IPS-20b (cell line): Measurements from ENCODE around the gene TLCD3A.

ENCODE experiments used
- H3K27ac ChIP-seq: one replicate; pipeline ENCODE4 v1.5.1; 2013; ENCODE audit warnings: low read length
- H3K27me3 ChIP-seq: 2 replicates; pipeline ENCODE4 v1.6.1; 2013; ENCODE audit warnings: mild to moderate bottlenecking, low read length, inconsistent platforms; ENCODE audit not compliant: insufficient read depth
- H3K36me3 ChIP-seq: 2 replicates; pipeline ENCODE4 v1.6.1; 2013; ENCODE audit warnings: low read depth, mild to moderate bottlenecking, inconsistent platforms, low read length, moderate library complexity; ENCODE audit not compliant: insufficient read depth
- H3K4me1 ChIP-seq: 2 replicates; pipeline ENCODE4 v1.6.1; 2013; ENCODE audit warnings: mild to moderate bottlenecking, control low read depth, inconsistent platforms, low read length, moderate library complexity; ENCODE audit not compliant: insufficient read depth
- H3K4me3 ChIP-seq: 2 replicates; pipeline ENCODE4 v1.5.1; 2013; ENCODE audit warnings: mild to moderate bottlenecking, low read length, inconsistent platforms
- H3K9ac ChIP-seq: 2 replicates; pipeline ENCODE4 v1.6.1; 2013; ENCODE audit warnings: low read depth, mild to moderate bottlenecking, inconsistent platforms, low read length, moderate library complexity
- H3K9me3 ChIP-seq: 2 replicates; pipeline ENCODE4 v1.6.1; 2013; ENCODE audit warnings: mild to moderate bottlenecking, low read depth, low read length, inconsistent platforms; ENCODE audit not compliant: insufficient read depth

TLCD3A gene

DNA sequence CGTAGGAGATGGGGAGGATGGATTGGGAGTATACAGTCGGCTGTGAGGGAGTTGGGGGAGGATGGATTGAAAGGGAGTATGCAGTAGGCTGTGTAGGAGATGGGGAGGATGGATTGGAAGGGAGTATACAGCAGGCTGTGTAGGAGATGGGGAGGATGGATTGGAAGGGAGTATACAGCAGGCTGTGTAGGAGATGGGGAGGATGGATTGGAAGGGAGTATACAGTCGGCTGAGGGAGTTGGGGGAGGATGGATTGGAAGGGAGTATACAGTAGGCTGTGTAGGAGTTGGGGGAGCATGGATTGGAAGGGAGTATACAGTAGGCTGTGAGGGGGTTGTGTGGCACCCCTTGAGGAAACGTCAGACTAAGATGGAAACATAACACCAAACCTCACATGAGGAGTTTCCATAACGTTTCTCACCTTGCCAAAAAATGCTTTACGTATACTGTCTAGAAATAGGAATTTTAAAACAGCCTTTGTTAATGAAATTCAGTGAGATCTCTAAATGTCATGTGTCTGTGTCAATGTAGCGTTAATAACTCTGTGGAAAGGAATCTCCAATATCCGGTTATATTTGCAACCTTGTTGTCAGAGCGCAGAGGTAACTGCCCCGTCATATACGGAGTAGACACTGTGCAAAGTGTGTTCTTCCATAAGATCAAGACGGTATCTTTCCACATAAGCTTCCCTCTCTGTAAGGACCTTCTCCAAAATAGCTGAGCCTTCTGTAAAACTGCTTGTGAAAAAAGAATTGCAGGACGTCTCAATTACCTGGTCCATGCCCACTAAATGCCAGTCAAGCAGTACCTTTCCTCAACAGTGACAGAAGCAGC, 11.5 kb upstream of the TLCD3A start:
- Histone ChIP-seq H3K27ac (no peak overlapping the region), H3K36me3 (no peaks in the 10 kb centered on the region), H3K27me3 (no peaks in the 10 kb centered on the region), H3K4me1 (peaks cover 3% of the 10 kb centered on the region; the same call in 1 of the 2 replicates), H3K4me3 (no peak overlapping the region), H3K9me3 (no peaks in the 10 kb centered on the region), H3K9ac (no peak overlapping the region)

DNA sequence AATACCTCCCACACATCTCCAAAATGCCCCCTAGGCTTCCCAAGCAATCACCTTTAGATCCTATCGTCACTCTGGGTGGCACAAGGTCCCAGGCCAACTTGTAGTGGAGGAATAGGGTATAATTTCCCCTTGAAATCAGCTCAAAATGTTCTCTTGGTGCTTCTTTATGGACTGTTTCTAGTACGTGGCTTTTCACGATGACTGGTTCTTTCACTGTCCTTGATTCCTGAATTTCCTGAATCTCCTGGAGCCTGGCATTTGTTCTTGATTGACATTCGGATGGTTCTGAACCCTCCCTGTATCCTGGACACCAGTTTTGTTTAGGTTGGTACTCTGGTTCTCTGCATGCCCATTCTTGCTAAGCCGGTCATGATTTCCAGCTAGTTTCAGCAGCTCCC, 10.9 kb upstream of the TLCD3A start:
- Histone ChIP-seq H3K27ac (no peak overlapping the region), H3K9ac (no peak overlapping the region), H3K36me3 (no peaks in the 10 kb centered on the region)

DNA sequence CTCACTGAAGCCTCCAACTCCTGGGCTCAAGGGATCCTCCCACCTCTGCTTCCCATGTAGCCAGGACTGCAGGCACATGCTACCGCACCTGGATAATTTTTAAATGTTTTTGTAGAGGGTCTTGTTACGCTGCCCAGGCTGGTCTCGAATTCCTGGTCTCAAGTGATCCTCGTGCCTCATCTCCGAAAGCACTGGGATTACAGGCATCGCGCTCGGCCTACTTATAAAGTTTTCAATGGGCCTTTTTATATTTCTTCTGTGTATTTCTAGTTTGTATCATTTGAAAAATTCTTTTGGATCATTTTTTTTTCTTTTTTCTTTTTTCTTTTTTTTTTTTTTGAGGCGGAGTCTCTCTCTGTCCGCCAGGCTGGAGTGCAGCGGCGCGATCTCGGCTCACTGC, 7.3 kb upstream of the TLCD3A start:
- H3K36me3 ChIP-seq: no peaks in the 10 kb centered on the region
- H3K9me3 ChIP-seq: no peaks in the 10 kb centered on the region
- H3K4me1 ChIP-seq: peaks cover 3% of the 10 kb centered on the region; the same call in 1 of the 2 replicates
- H3K27ac ChIP-seq: no peak overlapping the region
- no peak overlapping the region for H3K4me3 ChIP-seq
- no peaks in the 10 kb centered on the region for H3K27me3 ChIP-seq
- no peak overlapping the region for H3K9ac ChIP-seq

More for the DNA sequence above, 10.9 kb upstream of the TLCD3A start:
- Histone ChIP-seq H3K27me3 (no peaks in the 10 kb centered on the region), H3K4me3 (no peak overlapping the region), H3K4me1 (peaks cover 3% of the 10 kb centered on the region; the same call in 1 of the 2 replicates), H3K9me3 (no peaks in the 10 kb centered on the region)

DNA sequence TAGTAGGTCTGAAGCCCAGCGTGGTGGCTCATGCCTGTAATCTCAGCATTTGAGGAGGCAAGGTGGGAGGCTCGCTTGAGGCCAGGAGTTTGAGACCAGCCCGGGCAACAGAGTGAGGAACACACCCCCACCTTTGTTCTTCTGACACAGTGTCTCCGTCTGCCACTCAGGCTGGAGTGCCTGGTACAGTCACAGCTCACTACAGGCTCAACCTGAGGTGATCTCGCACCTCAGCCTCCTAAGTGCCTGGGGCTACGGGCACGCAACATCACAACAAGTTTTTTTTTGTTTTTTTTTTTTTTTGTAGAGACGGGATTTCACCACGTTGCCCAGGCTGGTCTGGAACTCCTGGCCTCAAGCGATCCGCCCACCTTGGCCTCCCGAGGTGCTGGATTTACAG, 6.7 kb upstream of the TLCD3A start:
- Histone ChIP-seq H3K4me1 (peaks cover 3% of the 10 kb centered on the region; the same call in 1 of the 2 replicates), H3K9ac (peak overlapping the region; percentile 29; the same call in 1 of the 2 replicates), H3K4me3 (peak overlapping the region; percentile 41; the same call in 1 of the 2 replicates), H3K27ac (no peak overlapping the region), H3K27me3 (peaks cover 3% of the 10 kb centered on the region), H3K36me3 (no peaks in the 10 kb centered on the region), H3K9me3 (no peaks in the 10 kb centered on the region)

DNA sequence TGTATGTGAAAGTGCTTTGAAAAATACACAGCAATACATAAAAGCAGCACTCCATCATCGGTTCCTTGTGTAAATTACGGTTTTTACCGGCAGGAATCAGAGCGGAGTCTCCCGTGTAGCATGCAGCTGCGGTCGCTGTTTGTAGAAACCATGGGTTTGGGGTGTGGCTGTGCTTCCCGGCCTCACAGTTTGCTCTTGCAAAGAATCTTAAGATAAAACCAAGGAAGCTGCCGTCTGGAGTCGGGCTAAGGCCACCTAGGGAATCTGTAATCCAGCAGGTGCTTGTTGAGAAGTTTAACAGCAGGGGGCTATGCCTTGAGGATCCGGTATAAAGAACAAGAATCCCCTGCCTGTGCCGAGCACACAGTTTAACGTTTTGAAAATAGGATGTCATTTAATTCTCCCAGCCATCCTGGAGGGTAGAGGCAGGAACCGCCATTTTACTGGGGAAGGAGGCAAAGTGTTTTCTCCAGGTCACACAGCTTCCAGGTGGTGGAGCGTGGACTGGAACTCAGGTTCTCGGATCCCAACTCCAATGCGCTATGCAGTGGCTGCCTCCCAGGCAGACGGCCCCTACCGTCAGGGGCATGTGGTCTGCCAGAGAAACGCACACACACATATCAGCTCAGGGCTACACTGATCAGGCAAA, 6.0 kb upstream of the TLCD3A start:
- Histone ChIP-seq H3K9me3 (no peaks in the 10 kb centered on the region), H3K27me3 (peaks cover 9% of the 10 kb centered on the region), H3K9ac (peak overlapping the region; percentile 29; the same call in 1 of the 2 replicates), H3K4me1 (peaks cover 3% of the 10 kb centered on the region; the same call in 1 of the 2 replicates), H3K27ac (no peak overlapping the region), H3K36me3 (no peaks in the 10 kb centered on the region), H3K4me3 (peak overlapping the region; percentile 41; the same call in 1 of the 2 replicates)

- H3K9ac ChIP-seq: no peak overlapping the region
- no peaks in the 10 kb centered on the region for H3K9me3 ChIP-seq
- H3K36me3 ChIP-seq: no peaks in the 10 kb centered on the region
- H3K4me3 ChIP-seq: no peak overlapping the region
- peaks cover 9% of the 10 kb centered on the region; the same call in 1 of the 2 replicates for H3K4me1 ChIP-seq
- H3K27me3 ChIP-seq: peaks cover 21% of the 10 kb centered on the region
- no peak overlapping the region for H3K27ac ChIP-seq
These were observed 3.5 kb upstream of the TLCD3A start for GRCh38 chr17:728911-729310.

DNA sequence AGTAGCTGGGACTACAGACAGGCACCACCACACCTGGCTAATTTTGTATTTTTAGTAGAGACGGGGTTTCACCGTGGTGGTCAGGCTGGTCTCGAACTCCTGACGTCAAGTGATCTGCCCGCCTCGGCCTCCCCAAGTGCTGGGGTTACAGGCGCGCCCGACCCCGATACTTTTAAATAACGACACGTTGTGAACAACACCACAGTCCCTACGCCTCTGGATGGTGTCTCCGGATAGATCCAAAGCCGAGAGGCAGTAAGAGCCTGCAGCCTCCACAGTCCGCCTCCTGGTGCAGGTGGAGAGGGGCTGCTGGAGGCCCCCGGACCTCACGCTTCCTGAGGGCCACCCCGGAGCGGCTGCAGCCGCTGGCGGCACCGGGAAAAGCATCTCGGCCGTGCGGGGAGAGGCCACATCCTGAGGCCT, 741 bp upstream of the TLCD3A start:
- Histone ChIP-seq H3K4me3 (peak overlapping the region; percentile 79), H3K27ac (no peak overlapping the region), H3K9ac (peak overlapping the region; percentile 76; the same call in 1 of the 2 replicates)

DNA sequence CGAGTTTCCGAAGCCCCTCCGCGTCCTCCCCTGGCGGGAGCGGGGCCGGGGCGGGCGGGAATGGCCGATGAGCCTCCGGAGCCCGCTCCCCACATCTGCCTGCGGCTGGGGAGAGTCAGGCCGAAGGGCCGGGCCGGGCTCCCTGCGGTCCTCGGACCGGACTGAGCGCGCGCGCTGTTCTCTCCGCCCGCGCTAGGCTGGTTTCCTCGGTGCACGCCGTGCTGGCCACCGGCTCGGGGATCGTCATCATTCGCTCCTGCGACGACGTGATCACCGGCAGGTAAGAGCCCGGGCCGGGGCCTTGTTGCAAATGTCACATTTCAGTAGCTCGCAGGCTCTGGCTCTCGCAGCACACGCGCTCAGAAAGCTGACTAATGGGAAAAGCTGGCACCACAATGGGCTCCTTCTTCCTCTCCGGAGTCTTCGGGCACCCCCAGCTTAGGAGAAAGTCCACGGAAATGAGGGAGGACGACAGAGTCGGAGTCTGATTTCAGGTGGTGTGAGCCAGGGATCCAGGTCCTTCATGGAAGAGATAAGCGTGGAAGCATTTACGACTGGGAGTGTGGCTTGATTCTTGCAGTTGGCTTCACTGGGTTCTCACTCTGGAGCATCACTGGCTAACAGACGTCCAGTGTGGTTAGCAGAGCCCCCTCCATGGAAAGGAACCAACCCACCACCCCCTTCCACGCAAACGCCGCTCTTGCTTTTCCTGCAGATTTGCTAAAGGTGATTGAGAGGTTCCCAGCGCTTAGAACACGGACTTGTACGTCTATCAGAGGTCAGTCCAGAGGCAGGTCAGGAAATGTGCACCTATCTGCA, 715 bp downstream of the TLCD3A start:
- H3K27ac ChIP-seq: no peak overlapping the region

More for the DNA sequence above, 741 bp upstream of the TLCD3A start:
- peaks cover 6% of the 10 kb centered on the region; the same call in 1 of the 2 replicates for H3K4me1 ChIP-seq
- peaks cover 18% of the 10 kb centered on the region for H3K36me3 ChIP-seq
- peaks cover 21% of the 10 kb centered on the region for H3K27me3 ChIP-seq
- H3K9me3 ChIP-seq: no peaks in the 10 kb centered on the region

GRCh38 chr17:733743-734142, 1.3 kb downstream of the TLCD3A start:
- peaks cover 6% of the 10 kb centered on the region; the same call in 1 of the 2 replicates for H3K4me1 ChIP-seq
- no peaks in the 10 kb centered on the region for H3K9me3 ChIP-seq
- H3K27ac ChIP-seq: no peak overlapping the region
- H3K36me3 ChIP-seq: peaks cover 33% of the 10 kb centered on the region
- H3K9ac ChIP-seq: peak overlapping the region; percentile 79; the same call in 1 of the 2 replicates
- H3K27me3 ChIP-seq: peaks cover 21% of the 10 kb centered on the region
- H3K4me3 ChIP-seq: peak overlapping the region; percentile 80

More for the DNA sequence above, 715 bp downstream of the TLCD3A start:
- Histone ChIP-seq H3K9ac (peak overlapping the region; percentile 79; the same call in 1 of the 2 replicates), H3K36me3 (peaks cover 27% of the 10 kb centered on the region), H3K4me3 (peak overlapping the region; percentile 80), H3K4me1 (peaks cover 6% of the 10 kb centered on the region; the same call in 1 of the 2 replicates), H3K9me3 (no peaks in the 10 kb centered on the region), H3K27me3 (peaks cover 21% of the 10 kb centered on the region)

DNA sequence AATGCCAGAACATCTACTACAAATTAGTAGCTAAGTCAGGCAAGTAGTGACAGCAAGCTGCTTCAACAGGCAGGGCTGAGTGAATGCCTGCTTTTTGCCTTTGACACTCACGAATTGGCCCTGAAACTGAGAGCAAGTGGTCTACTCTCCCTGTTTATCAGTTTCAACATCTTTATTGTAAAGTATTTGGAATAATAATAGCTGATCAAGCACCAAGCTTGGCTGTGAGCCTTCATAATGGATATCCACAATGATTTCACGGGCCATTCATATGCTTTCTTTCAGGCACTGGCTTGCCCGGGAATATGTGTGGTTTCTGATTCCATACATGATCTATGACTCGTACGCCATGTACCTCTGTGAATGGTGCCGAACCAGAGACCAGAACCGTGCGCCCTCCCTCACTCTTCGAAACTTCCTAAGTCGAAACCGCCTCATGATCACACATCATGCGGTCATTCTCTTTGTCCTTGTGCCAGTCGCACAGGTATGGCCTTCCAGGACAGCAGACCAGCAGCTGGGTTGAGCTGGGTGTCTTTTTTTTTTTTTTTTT, 5.2 kb downstream of the TLCD3A start:
- Histone ChIP-seq H3K27ac (no peak overlapping the region), H3K4me1 (peaks cover 6% of the 10 kb centered on the region; the same call in 1 of the 2 replicates), H3K36me3 (peaks cover 69% of the 10 kb centered on the region), H3K4me3 (no peak overlapping the region), H3K9ac (no peak overlapping the region), H3K27me3 (peaks cover 8% of the 10 kb centered on the region), H3K9me3 (no peaks in the 10 kb centered on the region)
